HCT116 (cell line): ENCODE measurements around the gene PCMT1. TPM values are rescaled to one million over a fixed set of nuclear protein-coding genes. Genes with fewer than 3 reads are reported as not detected.

Experiments used
- ATAC-seq: fragments of 200-7000 bp; cut with Tn5 transposase; 2 replicates; pipeline ENCODE4 v1.9.1; 2020; ENCODE audit warnings: mild to moderate bottlenecking, moderate library complexity
- BruUV-seq: library from RNA; stranded (reverse); fragments of 400-500 nt; replicated peaks from 2 replicates; lab custom pipeline; 2021; lab: Mats Ljungman, UMichigan
- CTCF ChIA-PET: fragments of 300-600 bp; sonication (Branson Sonifier 250); formaldehyde crosslinking; loops from one replicate; lab custom pipeline; 2021; ENCODE audit warnings: antibody characterized with exemption; lab: Charles Lee
- POLR2A ChIA-PET: fragments of 300-600, 350-600 bp; sonication (Branson Sonifier 250); formaldehyde crosslinking; loops from one replicate; lab custom pipeline; 2021; ENCODE audit warnings: antibody characterized with exemption; lab: Charles Lee
- RAD21 ChIA-PET, 2 experiments: fragments of 300-600 bp; sonication (Branson Sonifier 250); formaldehyde crosslinking; loops; one replicate each; lab custom pipeline; 2023; ENCODE audit warnings: low total read pairs in 2 of 2; ENCODE audit not compliant: uncharacterized antibody in 2 of 2, unreplicated experiment in 2 of 2, low non-redundant PET in 1 of 2; lab: Charles Lee
- DNase-seq: peaks from one replicate; pipeline ENCODE4 v3.0.0-alpha.2; 2010; ENCODE audit warnings: low read depth, low spot score
- H2AFZ ChIP-seq: fragments of 200-600 bp; shearing (Covaris generic), sonication (generic); 2 replicates; pipeline ENCODE4 v1.6.1; 2017; ENCODE audit warnings: low read depth, mixed run types, mixed read lengths, antibody characterized with exemption, low read length; ENCODE audit not compliant: poor library complexity, severe bottlenecking
- H3K27ac ChIP-seq: 2 replicates; pipeline ENCODE4 v1.5.1; 2012; ENCODE audit warnings: low read depth, low read length
- H3K27me3 ChIP-seq: fragments of 200-600 bp; sonication (generic); 2 replicates; pipeline ENCODE4 v1.6.1; 2016; ENCODE audit warnings: mixed run types, low read length, mixed read lengths; ENCODE audit not compliant: insufficient read depth
- H3K36me3 ChIP-seq, 2 experiments: fragments of 200-500 bp in 1 of 2; fragments of 200-600 bp in 1 of 2; sonication (Bioruptor generic) in 1 of 2; sonication (generic) in 1 of 2; 2 replicates each; pipeline versions ENCODE4 v1.5.1 to v1.6.1; 2014 to 2016; ENCODE audit warnings: low read length in 2 of 2, inconsistent platforms in 1 of 2, mixed read lengths in 1 of 2, mixed run types in 1 of 2; ENCODE audit not compliant: insufficient read depth in 2 of 2, control insufficient read depth in 1 of 2
- H3K4me1 ChIP-seq, 2 experiments: fragments of 200-600 bp in 1 of 2; sonication (generic) in 1 of 2; 2 replicates each; pipeline versions ENCODE4 v1.5.1 to v1.6.1; 2012 to 2017; ENCODE audit warnings: low read length in 2 of 2, inconsistent platforms in 1 of 2, mild to moderate bottlenecking in 1 of 2, mixed read lengths in 1 of 2, mixed run types in 1 of 2, moderate library complexity in 1 of 2; ENCODE audit not compliant: insufficient read depth in 2 of 2, control insufficient read depth in 1 of 2
- H3K4me2 ChIP-seq: fragments of 200-600 bp; sonication (generic); 2 replicates; pipeline ENCODE4 v1.6.1; 2017; ENCODE audit warnings: mixed run types, low read length, mixed read lengths
- H3K4me3 ChIP-seq, 2 experiments: fragments of 200-600 bp in 1 of 2; sonication (generic) in 1 of 2; replicated peaks in 1 of 2; 2 replicates each; pipeline ENCODE4 v1.5.1; 2011 to 2016; ENCODE audit warnings: low read length in 2 of 2, control low read depth in 1 of 2, low read depth in 1 of 2, mild to moderate bottlenecking in 1 of 2, mixed read lengths in 1 of 2, mixed run types in 1 of 2
- H3K79me2 ChIP-seq: fragments of 200-600 bp; sonication (generic); 2 replicates; pipeline ENCODE4 v1.6.1; 2017; ENCODE audit warnings: mild to moderate bottlenecking, mixed run types, low read length, moderate library complexity, mixed read lengths; ENCODE audit not compliant: insufficient read depth
- H3K9ac ChIP-seq: fragments of 200-600 bp; sonication (generic); 2 replicates; pipeline ENCODE4 v1.6.1; 2016; ENCODE audit warnings: low read length, mixed read lengths
- H3K9me2 ChIP-seq: fragments of 200-600 bp; sonication (generic), shearing (Covaris generic); 2 replicates; pipeline ENCODE4 v1.6.1; 2017; ENCODE audit warnings: mixed run types, mild to moderate bottlenecking, moderate library complexity; ENCODE audit not compliant: insufficient read depth
- H3K9me3 ChIP-seq, 2 experiments: fragments of 200-500 bp in 1 of 2; fragments of 200-600 bp in 1 of 2; sonication (Bioruptor generic) in 1 of 2; sonication (generic) in 1 of 2; 2 replicates each; pipeline ENCODE4 v1.6.1; 2014 to 2017; ENCODE audit warnings: low read length in 2 of 2, mixed read lengths in 2 of 2, inconsistent platforms in 1 of 2, low read depth in 1 of 2, mild to moderate bottlenecking in 1 of 2, mixed run types in 1 of 2, moderate library complexity in 1 of 2; ENCODE audit not compliant: control insufficient read depth in 1 of 2, insufficient read depth in 1 of 2
- H4K20me1 ChIP-seq: fragments of 200-600 bp; sonication (generic), shearing (Covaris generic); 2 replicates; pipeline ENCODE4 v1.6.1; 2017; ENCODE audit warnings: mixed run types, mild to moderate bottlenecking, moderate library complexity; ENCODE audit not compliant: insufficient read depth
- CBX3 ChIP-seq: IDR thresholded peaks from 2 replicates; pipeline ENCODE4 v1.6.1; 2012; ENCODE audit warnings: low read depth
- CTCF ChIP-seq, 3 experiments: fragments of 200-600 bp in 1 of 3; sonication (generic) in 1 of 3; IDR thresholded peaks in 2 of 3; conservative IDR thresholded peaks in 1 of 3; 2 replicates each; pipeline ENCODE4 v1.5.1; 2012 to 2017; ENCODE audit warnings: low read depth in 2 of 3, low read length in 2 of 3, antibody characterized with exemption in 1 of 3, borderline replicate concordance in 1 of 3, control low read depth in 1 of 3, mild to moderate bottlenecking in 1 of 3, mixed read lengths in 1 of 3, mixed run types in 1 of 3, moderate library complexity in 1 of 3; ENCODE audit not compliant: insufficient read depth in 1 of 3
- EGR1 ChIP-seq: IDR thresholded peaks from 2 replicates; pipeline ENCODE4 v1.6.1; 2012; ENCODE audit warnings: low read depth
- ELF1 ChIP-seq: IDR thresholded peaks from 2 replicates; pipeline ENCODE4 v1.6.1; 2012; ENCODE audit warnings: low read depth, borderline replicate concordance
- EZH2phosphoT487 ChIP-seq: fragments of 200-600 bp; IDR thresholded peaks from 2 replicates; pipeline ENCODE4 v1.6.1; 2018; ENCODE audit warnings: antibody characterized with exemption, borderline replicate concordance
- POLR2A ChIP-seq: IDR thresholded peaks from 2 replicates; pipeline ENCODE4 v1.7.0; 2011; ENCODE audit warnings: borderline replicate concordance; ENCODE audit not compliant: insufficient read depth, insufficient read length; ENCODE audit errors: extremely low read depth
- SIN3A ChIP-seq: IDR thresholded peaks from 2 replicates; pipeline ENCODE4 v1.6.1; 2012; ENCODE audit warnings: low read depth
- TCF7L2 ChIP-seq: IDR thresholded peaks from 2 replicates; pipeline ENCODE4 v1.7.0; 2011; ENCODE audit warnings: borderline replicate concordance, inconsistent platforms; ENCODE audit not compliant: insufficient read depth, insufficient read length; ENCODE audit errors: extremely low read depth
- ZFX ChIP-seq: fragments of 450-650 bp; IDR thresholded peaks from 2 replicates; pipeline ENCODE4 v1.6.1; 2017
- ZNF274 ChIP-seq: fragments of 200-500 bp; sonication (Bioruptor generic); IDR thresholded peaks from 2 replicates; pipeline ENCODE4 v1.6.1; 2014; ENCODE audit warnings: mild to moderate bottlenecking, low read depth, low read length, inconsistent platforms
- intact Hi-C: fragments of 100-400 bp; cut with micrococcal nuclease; formaldehyde crosslinking; loops from 2 replicates; pipeline ENCODE4 v1.10.0; 2022
- total RNA-seq: library from RNA; stranded (reverse); gene quantifications from one replicate; pipeline ENCODE4 v1.2.1, GENCODE V29; 2021; ENCODE audit not compliant: unreplicated experiment

The PCMT1 gene
- total RNA-seq, 1 experiment from 2014 or later: 86.9 TPM

GRCh38 chr6:149857541-149857940 is 108.0 kb downstream of the PCMT1 start:
- DNase-seq (no peak), ATAC-seq (no peak)
- H2AFZ ChIP-seq: no peak overlapping the region
- no peak overlapping the region for H3K27ac ChIP-seq
- ChIA-PET POLR2A (no interaction called here), CTCF (no interaction called here), RAD21 (no interaction called here)
- H3K36me3 ChIP-seq: no peaks in the 10 kb centered on the region
- H3K4me1 ChIP-seq: peaks cover 42 to 57% of the 10 kb centered on the region in 2 experiments
- TF ChIP-seq EZH2phosphoT487 (no peak), CBX3 (no peak), CTCF (IDR thresholded peaks at IDR 0.05 in 2 of 3, conservative IDR thresholded peaks at IDR 0.05 in 1 of 3; ENCODE audit: borderline replicate concordance in 1 of 3, insufficient read depth in 1 of 3, low read depth in 2 of 3, low read length in 2 of 3) (no peak), EGR1 (no peak), ZNF274 (no peak), SIN3A (no peak), POLR2A (no peak), TCF7L2 (no peak), ZFX (no peak), ELF1 (no peak)
- no peaks in the 10 kb centered on the region for H3K27me3 ChIP-seq
- BruUV-seq: no TSS peak
- H3K79me2 ChIP-seq: peaks cover 18% of the 10 kb centered on the region
- no peaks in the 10 kb centered on the region for H3K9me3 ChIP-seq
- H3K9ac ChIP-seq: no peak overlapping the region; the same call in 1 of the 2 replicates
- intact Hi-C loops: no loop called here
- no peak overlapping the region for H3K4me3 ChIP-seq
- no peaks in the 10 kb centered on the region for H3K9me2 ChIP-seq
- no peaks in the 10 kb centered on the region for H4K20me1 ChIP-seq
- peak overlapping the region; percentile 74 for H3K4me2 ChIP-seq
